Measurements from ENCODE around the gene BLOC1S2.

GRCh38 chr10:100265821-100266485 is 20.5 kb downstream of the BLOC1S2 start:
- TF ChIP-seq CTCF (IDR thresholded peaks at IDR 0.05) (no peak), RAD21 (conservative IDR thresholded peaks at IDR 0.05 in 1 of 2, IDR thresholded peaks at IDR 0.05 in 1 of 2) (no peak), MAX (IDR thresholded peaks at IDR 0.05) (no peak), PBX3 (IDR thresholded peaks at IDR 0.05) (no peak), REST (IDR thresholded peaks at IDR 0.05) (no peak), POLR2A (IDR thresholded peaks at IDR 0.05; ENCODE audit: low read length) (no peak), JUN (IDR thresholded peaks at IDR 0.05) (no peak), CBX8 (IDR thresholded peaks at IDR 0.05) (no peak), HOXB5 (CRISPR knock-in tag; IDR thresholded peaks at IDR 0.05) (no peak), HDAC2 (IDR thresholded peaks at IDR 0.05) (no peak), KDM1A (IDR thresholded peaks at IDR 0.05; ENCODE audit: low read depth) (no peak), RFX5 (IDR thresholded peaks at IDR 0.05) (no peak), MAFK (IDR thresholded peaks at IDR 0.05; ENCODE audit: partially characterized antibody) (no peak)

Data from A549 (cell line).